Osteoblast (primary cell): Measurements from ENCODE around the gene SARDH. TPM values are rescaled to one million over a fixed set of nuclear protein-coding genes. Genes with fewer than 3 reads are reported as not detected.
A peak's percentile ranks its signal among the peaks of the same experiment; 100 is the strongest.

Experiments
- DNase-seq: peaks from one replicate; pipeline ENCODE4 v3.0.0; 2011; ENCODE audit warnings: low spot score, mixed read lengths; ENCODE audit not compliant: insufficient read length; ENCODE audit errors: missing footprints
- H2AFZ ChIP-seq: 2 replicates; pipeline ENCODE4 v1.6.0; 2011; ENCODE audit warnings: mild to moderate bottlenecking, low read length
- H3K27ac ChIP-seq: 2 replicates; pipeline ENCODE4 v1.5.1; 2011; ENCODE audit warnings: mild to moderate bottlenecking, low read depth, low read length, moderate library complexity
- H3K27me3 ChIP-seq: 2 replicates; pipeline ENCODE4 v1.6.0; 2012; ENCODE audit warnings: mild to moderate bottlenecking, control low read depth, inconsistent platforms, low read length, moderate library complexity; ENCODE audit not compliant: insufficient read depth
- H3K36me3 ChIP-seq: 2 replicates; pipeline ENCODE4 v1.5.1; 2011; ENCODE audit warnings: mild to moderate bottlenecking, low read length, control low read depth, moderate library complexity; ENCODE audit not compliant: insufficient read depth
- H3K4me1 ChIP-seq: 2 replicates; pipeline ENCODE4 v1.5.1; 2011; ENCODE audit warnings: mild to moderate bottlenecking, low read length, control low read depth, moderate library complexity; ENCODE audit not compliant: insufficient read depth
- H3K4me2 ChIP-seq: 2 replicates; pipeline ENCODE4 v1.6.0; 2011; ENCODE audit warnings: mild to moderate bottlenecking, low read length; ENCODE audit not compliant: insufficient read depth
- H3K4me3 ChIP-seq: fragments of 200-600 bp; sonication (generic); 3 replicates; pipeline ENCODE4 v1.5.1; 2012; ENCODE audit warnings: mild to moderate bottlenecking, low read length, inconsistent platforms; ENCODE audit not compliant: insufficient read depth
- H3K79me2 ChIP-seq: 2 replicates; pipeline ENCODE4 v1.6.0; 2012; ENCODE audit warnings: mild to moderate bottlenecking, low read length, control low read depth, inconsistent platforms; ENCODE audit not compliant: insufficient read depth
- H3K9me3 ChIP-seq: 2 replicates; pipeline ENCODE4 v1.5.1; 2011; ENCODE audit warnings: low read depth, low read length, control low read depth
- H4K20me1 ChIP-seq: 2 replicates; pipeline ENCODE4 v1.6.0; 2012; ENCODE audit warnings: mild to moderate bottlenecking, low read length, control low read depth; ENCODE audit not compliant: insufficient read depth
- total RNA-seq: library from RNA; depleted of rRNA; stranded (reverse); fragments of >200 nt; gene quantifications from 2 replicates; pipeline ENCODE4 v1.2.3, GENCODE V29; 2012
- TF ChIP-seq, protein P1 (sequence below): IDR thresholded peaks from 2 replicates; pipeline ENCODE4 v1.5.1; 2011; ENCODE audit warnings: mild to moderate bottlenecking, low read depth, low read length, moderate library complexity; ENCODE audit errors: extremely low read depth

SARDH gene
- total RNA-seq, 1 donor: 5.4 TPM

DNA sequence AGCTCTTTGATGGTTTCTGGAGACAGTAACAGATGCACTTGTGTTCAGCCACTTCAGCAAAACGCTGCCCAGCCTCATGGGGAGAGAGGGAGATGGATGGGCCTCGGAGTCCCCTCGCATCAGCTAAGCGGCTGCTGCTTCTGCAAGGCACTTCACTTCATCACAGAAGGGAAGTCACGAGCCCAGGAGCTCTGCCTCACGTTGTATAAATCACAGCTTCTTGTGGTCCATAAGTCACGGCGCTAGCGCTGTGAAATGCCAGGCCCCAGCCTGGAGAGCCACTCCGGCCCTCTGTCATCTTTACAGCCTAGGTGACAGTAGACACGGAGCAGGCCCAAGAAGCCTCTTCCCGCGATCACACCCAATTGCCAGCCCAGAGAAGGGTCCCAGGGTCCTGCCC lies 78.6 kb downstream of the SARDH start:
- no peaks in the 10 kb centered on the region for H3K36me3 ChIP-seq
- no peaks in the 10 kb centered on the region for H3K79me2 ChIP-seq
- H3K27me3 ChIP-seq: peaks cover 36% of the 10 kb centered on the region
- H3K4me3 ChIP-seq: no peak overlapping the region
- TF ChIP-seq, protein P1, sequence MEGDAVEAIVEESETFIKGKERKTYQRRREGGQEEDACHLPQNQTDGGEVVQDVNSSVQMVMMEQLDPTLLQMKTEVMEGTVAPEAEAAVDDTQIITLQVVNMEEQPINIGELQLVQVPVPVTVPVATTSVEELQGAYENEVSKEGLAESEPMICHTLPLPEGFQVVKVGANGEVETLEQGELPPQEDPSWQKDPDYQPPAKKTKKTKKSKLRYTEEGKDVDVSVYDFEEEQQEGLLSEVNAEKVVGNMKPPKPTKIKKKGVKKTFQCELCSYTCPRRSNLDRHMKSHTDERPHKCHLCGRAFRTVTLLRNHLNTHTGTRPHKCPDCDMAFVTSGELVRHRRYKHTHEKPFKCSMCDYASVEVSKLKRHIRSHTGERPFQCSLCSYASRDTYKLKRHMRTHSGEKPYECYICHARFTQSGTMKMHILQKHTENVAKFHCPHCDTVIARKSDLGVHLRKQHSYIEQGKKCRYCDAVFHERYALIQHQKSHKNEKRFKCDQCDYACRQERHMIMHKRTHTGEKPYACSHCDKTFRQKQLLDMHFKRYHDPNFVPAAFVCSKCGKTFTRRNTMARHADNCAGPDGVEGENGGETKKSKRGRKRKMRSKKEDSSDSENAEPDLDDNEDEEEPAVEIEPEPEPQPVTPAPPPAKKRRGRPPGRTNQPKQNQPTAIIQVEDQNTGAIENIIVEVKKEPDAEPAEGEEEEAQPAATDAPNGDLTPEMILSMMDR: no peak
- no peak for DNase-seq
- H3K27ac ChIP-seq: no peak overlapping the region
- H2AFZ ChIP-seq: no peak overlapping the region
- peaks cover 8% of the 10 kb centered on the region for H3K4me1 ChIP-seq
- no peaks in the 10 kb centered on the region for H3K9me3 ChIP-seq
- H3K4me2 ChIP-seq: no peak overlapping the region
- no peaks in the 10 kb centered on the region for H4K20me1 ChIP-seq

DNA sequence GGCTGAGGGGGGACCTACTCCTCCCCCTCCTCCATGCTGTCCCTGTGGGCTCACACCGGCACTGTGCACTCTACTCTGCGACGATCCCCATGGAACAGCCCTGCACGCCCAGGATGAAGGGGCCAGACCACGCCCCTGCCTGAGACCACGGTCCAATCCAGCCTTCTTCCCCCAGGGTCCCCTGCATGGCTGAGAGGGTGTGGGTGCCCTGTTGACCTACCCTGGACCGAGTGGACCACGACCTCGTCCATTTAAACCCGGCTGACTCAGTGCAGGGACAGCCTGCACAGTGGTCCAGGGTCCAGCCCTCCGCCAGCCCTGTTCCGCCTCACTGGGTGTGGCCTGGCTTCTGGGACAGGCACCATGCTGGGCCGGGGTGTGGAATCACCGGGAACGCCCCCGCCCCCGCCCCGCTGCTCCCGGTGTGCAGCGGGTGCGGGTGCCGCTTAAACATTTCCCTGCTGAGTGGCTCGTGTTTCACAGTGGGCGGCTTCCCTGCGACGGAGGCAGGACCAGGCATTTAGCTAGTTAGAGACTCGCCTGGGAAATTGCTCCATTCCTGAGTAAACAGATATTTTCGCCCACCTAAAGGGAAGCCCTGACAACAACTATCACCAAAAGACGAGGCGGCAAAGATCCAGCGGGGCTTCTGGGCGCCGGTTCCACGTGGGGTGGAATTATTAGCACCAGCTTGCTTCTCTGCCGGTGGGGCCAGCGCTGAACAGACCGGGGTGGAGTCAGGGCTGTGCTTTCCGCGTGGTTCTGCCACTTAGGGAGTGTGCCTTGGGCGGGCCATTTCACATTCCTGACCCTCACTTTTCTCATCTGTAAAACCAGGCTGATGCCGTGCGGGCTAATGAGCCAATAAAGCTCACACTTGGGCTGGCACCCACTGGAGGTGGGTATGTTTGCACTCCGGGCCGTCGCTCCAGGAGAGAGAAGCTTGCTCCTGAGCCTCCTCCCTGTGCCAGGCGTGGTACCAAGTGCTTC lies 79.4 kb downstream of the SARDH start:
- no peak overlapping the region for H3K27ac ChIP-seq
- H4K20me1 ChIP-seq: no peaks in the 10 kb centered on the region
- peak overlapping the region; percentile 29 for H2AFZ ChIP-seq
- peak overlapping the region; percentile 28 for H3K4me3 ChIP-seq
- no peaks in the 10 kb centered on the region for H3K79me2 ChIP-seq
- H3K27me3 ChIP-seq: peaks cover 36% of the 10 kb centered on the region
- peaks cover 8% of the 10 kb centered on the region for H3K4me1 ChIP-seq
- TF ChIP-seq, protein P1: no peak
- DNase-seq: peak; percentile 89
- H3K4me2 ChIP-seq: peak overlapping the region; percentile 64
- no peaks in the 10 kb centered on the region for H3K36me3 ChIP-seq
- H3K9me3 ChIP-seq: no peaks in the 10 kb centered on the region

DNA sequence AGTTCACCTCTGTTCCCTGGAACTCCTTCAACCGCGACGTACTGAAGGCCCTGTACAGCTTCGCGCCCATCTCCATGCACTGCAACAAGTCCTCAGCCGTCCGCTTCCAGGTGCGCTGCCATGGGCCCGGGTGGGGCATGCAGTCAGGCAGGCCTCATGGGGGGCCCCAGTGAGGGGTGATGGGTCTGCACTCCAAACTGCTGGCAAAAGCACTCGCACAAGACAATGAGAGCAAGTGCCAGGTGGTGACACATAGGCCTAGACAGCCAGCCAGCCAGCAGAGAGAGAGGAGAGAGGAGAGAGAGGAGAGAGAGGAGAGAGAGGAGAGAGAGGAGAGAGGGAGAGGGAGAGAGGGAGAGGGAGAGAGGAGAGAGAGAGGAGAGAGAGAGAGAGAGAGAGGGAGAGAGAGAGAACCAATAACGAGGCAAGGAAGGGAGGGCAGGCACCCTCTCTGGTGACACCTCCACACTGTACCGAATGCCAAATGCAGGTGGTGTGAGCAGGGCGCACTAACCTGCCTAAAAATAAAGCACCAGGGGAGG lies 81.0 kb downstream of the SARDH start:
- TF ChIP-seq, protein P1: no peak
- H3K9me3 ChIP-seq: no peaks in the 10 kb centered on the region
- H3K4me3 ChIP-seq: no peak overlapping the region
- H3K27ac ChIP-seq: no peak overlapping the region
- H3K36me3 ChIP-seq: no peaks in the 10 kb centered on the region
- no peak for DNase-seq
- H3K4me1 ChIP-seq: peaks cover 8% of the 10 kb centered on the region
- no peak overlapping the region for H3K4me2 ChIP-seq
- H4K20me1 ChIP-seq: no peaks in the 10 kb centered on the region
- H2AFZ ChIP-seq: no peak overlapping the region
- H3K79me2 ChIP-seq: no peaks in the 10 kb centered on the region
- peaks cover 39% of the 10 kb centered on the region for H3K27me3 ChIP-seq
